HepG2 (cell line): Measurements from ENCODE around the gene CEBPA. TPM values are rescaled to one million over a fixed set of nuclear protein-coding genes. Genes with fewer than 3 reads are reported as not detected.

Experiments
- BHLHE40 ChIP-seq: IDR thresholded peaks from 2 replicates; pipeline ENCODE4 v1.6.1; 2011; ENCODE audit warnings: low read length, improper control_type of control experiment
- HDAC2 ChIP-seq: sonication (generic); formaldehyde crosslinking; IDR thresholded peaks from 2 replicates; pipeline ENCODE4 v1.4.0; 2020; ENCODE audit warnings: missing genetic modification reagents
- KDM3A ChIP-seq: IDR thresholded peaks from 2 replicates; pipeline ENCODE4 v1.6.1; 2018; ENCODE audit warnings: low read depth, missing compliant biosample characterization
- MAFF ChIP-seq: IDR thresholded peaks from 2 replicates; pipeline ENCODE4 v1.6.1; 2011; ENCODE audit warnings: low read depth, low read length, improper control_type of control experiment
- MED13 ChIP-seq: sonication (generic); formaldehyde crosslinking; IDR thresholded peaks from 2 replicates; pipeline ENCODE4 v1.5.0; 2020; ENCODE audit warnings: missing genetic modification reagents
- MTA1 ChIP-seq: sonication (generic); formaldehyde crosslinking; IDR thresholded peaks from 2 replicates; pipeline ENCODE4 v1.4.0; 2020; ENCODE audit warnings: missing genetic modification reagents, mild to moderate bottlenecking, borderline replicate concordance
- MYC ChIP-seq: sonication (generic); formaldehyde crosslinking; IDR thresholded peaks from 2 replicates; pipeline ENCODE4 v1.9.0; 2021; ENCODE audit warnings: missing genetic modification reagents, borderline replicate concordance
- RFX5 ChIP-seq: IDR thresholded peaks from 2 replicates; pipeline ENCODE4 v1.6.1; 2011; ENCODE audit warnings: low read depth, low read length, improper control_type of control experiment
- SATB2 ChIP-seq: sonication (generic); formaldehyde crosslinking; IDR thresholded peaks from 2 replicates; pipeline ENCODE4 v1.5.0; 2020; ENCODE audit warnings: missing genetic modification reagents
- SP140L ChIP-seq: sonication (generic); formaldehyde crosslinking; IDR thresholded peaks from 2 replicates; pipeline ENCODE4 v1.4.0; 2020; ENCODE audit warnings: missing genetic modification reagents, borderline replicate concordance
- THYN1 ChIP-seq: sonication (generic); formaldehyde crosslinking; IDR thresholded peaks from 2 replicates; pipeline ENCODE4 v1.8.1; 2023; ENCODE audit warnings: low read depth, mild to moderate bottlenecking, moderate library complexity, missing genetic modification reagents, borderline replicate concordance
- ZNF12 ChIP-seq: sonication (generic); formaldehyde crosslinking; IDR thresholded peaks from 2 replicates; pipeline ENCODE4 v1.5.0; 2020; ENCODE audit warnings: missing genetic modification reagents
- ZNF136 ChIP-seq: sonication (generic); formaldehyde crosslinking; IDR thresholded peaks from 2 replicates; pipeline ENCODE4 v1.8.1; 2022; ENCODE audit warnings: low read depth, mild to moderate bottlenecking, moderate library complexity, missing genetic modification reagents
- ZSCAN12 ChIP-seq: sonication (generic); formaldehyde crosslinking; IDR thresholded peaks from 2 replicates; pipeline ENCODE4 v1.9.0; 2021; ENCODE audit warnings: mild to moderate bottlenecking, missing genetic modification reagents
- polyA plus RNA-seq, 8 experiments: library from polyadenylated mRNA; depleted of rRNA in 3 of 8; stranded (reverse) in 7 of 8; unstranded in 1 of 8; fragments of >200 nt; fragmentation: Illumina TruSeq in 4 of 8; extraction: Trizol in 4 of 8; gene quantifications; 2 replicates each; pipeline versions ENCODE4 v1.2.1 to v1.2.3, GENCODE V29; 2011 to 2016; ENCODE audit warnings: low read depth in 4 of 8, missing spikeins in 1 of 8, mixed read lengths in 1 of 8; ENCODE audit not compliant: insufficient read depth in 1 of 8
- total RNA-seq, 5 experiments: library from RNA; depleted of rRNA; stranded (reverse); fragments of >200 nt; fragmentation: Illumina TruSeq; extraction: Trizol; gene quantifications; 2 replicates each; pipeline ENCODE4 v1.2.3, GENCODE V29; 2016; ENCODE audit warnings: low read depth in 1 of 5
- TF ChIP-seq, protein P1 (sequence below): sonication (generic); formaldehyde crosslinking; IDR thresholded peaks from 2 replicates; pipeline ENCODE4 v1.4.0; 2020; ENCODE audit warnings: missing genetic modification reagents, borderline replicate concordance
- TF ChIP-seq, protein P2 (sequence below): fragments of 450-650 bp; IDR thresholded peaks from 2 replicates; pipeline ENCODE4 v1.6.1; 2017
- TF ChIP-seq, protein P3 (sequence below): sonication (generic); formaldehyde crosslinking; conservative IDR thresholded peaks from 2 replicates; pipeline ENCODE4 v1.8.0; 2022; ENCODE audit warnings: low read depth, missing genetic modification reagents
- TF ChIP-seq, protein P4 (sequence below): sonication (generic); formaldehyde crosslinking; IDR thresholded peaks from 2 replicates; pipeline ENCODE4 v1.5.1; 2020; ENCODE audit warnings: missing genetic modification reagents, mild to moderate bottlenecking, borderline replicate concordance
- TF ChIP-seq, protein P5 (sequence below): IDR thresholded peaks from 2 replicates; pipeline ENCODE4 v1.6.1; 2018; ENCODE audit warnings: missing genetic modification reagents

CEBPA gene
- total and polyA plus RNA-seq, 2 of the 13 experiments (the other 11 are each of a cell fraction or from before 2014, with no cell fraction given) = 24.8 to 103 TPM

DNA sequence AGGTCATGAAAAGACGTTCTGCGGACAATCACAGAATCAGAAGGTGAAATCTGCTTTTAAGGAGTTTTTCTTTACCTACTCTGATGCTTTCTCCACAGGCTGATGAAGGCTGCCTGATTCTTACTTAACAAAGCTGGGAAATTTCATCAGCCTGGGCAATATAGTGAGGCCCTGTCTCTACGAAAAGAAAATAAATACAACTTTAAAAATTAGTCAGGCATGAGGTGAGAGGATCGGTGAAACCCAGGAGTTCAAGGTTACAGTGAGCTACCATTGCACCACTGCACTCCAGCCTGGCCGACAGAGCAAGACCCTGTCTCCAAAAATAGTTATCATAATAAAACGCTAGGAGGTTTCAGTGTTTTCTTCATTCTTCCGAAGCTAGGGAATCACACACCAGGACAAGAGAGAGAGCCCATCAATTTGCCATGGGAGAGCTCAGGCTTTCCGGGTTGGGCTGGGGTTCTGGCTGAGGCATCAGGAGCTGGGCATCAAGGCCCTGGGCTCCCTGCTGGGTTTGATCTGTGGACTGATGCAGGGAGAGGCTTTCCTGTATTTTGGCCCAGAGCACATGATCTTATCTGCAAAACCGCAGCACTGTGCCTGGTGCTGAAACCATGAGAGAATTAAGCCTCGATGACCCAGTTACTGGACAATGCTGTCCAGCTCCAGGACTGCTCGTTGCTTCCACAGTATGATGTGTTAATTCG, 46.1 kb upstream of the CEBPA start (continued):
- TF ChIP-seq ZNF12 (no peak), MED13 (CRISPR knock-in tag) (no peak), ZNF136 (no peak), MYC (CRISPR knock-in tag) (no peak), BHLHE40 (no peak), ZSCAN12 (no peak), RFX5 (no peak), KDM3A (CRISPR knock-in tag) (no peak), THYN1 (CRISPR knock-in tag) (no peak), HDAC2 (CRISPR knock-in tag) (0 out of 2 replicates have a peak, but pooled peaks have one; percentile 22), SP140L (CRISPR knock-in tag) (no peak), MAFF (no peak), MTA1 (no peak), SATB2 (CRISPR knock-in tag) (no peak)
- TF ChIP-seq, protein P1, sequence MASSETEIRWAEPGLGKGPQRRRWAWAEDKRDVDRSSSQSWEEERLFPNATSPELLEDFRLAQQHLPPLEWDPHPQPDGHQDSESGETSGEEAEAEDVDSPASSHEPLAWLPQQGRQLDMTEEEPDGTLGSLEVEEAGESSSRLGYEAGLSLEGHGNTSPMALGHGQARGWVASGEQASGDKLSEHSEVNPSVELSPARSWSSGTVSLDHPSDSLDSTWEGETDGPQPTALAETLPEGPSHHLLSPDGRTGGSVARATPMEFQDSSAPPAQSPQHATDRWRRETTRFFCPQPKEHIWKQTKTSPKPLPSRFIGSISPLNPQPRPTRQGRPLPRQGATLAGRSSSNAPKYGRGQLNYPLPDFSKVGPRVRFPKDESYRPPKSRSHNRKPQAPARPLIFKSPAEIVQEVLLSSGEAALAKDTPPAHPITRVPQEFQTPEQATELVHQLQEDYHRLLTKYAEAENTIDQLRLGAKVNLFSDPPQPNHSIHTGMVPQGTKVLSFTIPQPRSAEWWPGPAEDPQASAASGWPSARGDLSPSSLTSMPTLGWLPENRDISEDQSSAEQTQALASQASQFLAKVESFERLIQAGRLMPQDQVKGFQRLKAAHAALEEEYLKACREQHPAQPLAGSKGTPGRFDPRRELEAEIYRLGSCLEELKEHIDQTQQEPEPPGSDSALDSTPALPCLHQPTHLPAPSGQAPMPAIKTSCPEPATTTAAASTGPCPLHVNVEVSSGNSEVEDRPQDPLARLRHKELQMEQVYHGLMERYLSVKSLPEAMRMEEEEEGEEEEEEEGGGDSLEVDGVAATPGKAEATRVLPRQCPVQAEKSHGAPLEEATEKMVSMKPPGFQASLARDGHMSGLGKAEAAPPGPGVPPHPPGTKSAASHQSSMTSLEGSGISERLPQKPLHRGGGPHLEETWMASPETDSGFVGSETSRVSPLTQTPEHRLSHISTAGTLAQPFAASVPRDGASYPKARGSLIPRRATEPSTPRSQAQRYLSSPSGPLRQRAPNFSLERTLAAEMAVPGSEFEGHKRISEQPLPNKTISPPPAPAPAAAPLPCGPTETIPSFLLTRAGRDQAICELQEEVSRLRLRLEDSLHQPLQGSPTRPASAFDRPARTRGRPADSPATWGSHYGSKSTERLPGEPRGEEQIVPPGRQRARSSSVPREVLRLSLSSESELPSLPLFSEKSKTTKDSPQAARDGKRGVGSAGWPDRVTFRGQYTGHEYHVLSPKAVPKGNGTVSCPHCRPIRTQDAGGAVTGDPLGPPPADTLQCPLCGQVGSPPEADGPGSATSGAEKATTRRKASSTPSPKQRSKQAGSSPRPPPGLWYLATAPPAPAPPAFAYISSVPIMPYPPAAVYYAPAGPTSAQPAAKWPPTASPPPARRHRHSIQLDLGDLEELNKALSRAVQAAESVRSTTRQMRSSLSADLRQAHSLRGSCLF = no peak
- TF ChIP-seq, protein P2, sequence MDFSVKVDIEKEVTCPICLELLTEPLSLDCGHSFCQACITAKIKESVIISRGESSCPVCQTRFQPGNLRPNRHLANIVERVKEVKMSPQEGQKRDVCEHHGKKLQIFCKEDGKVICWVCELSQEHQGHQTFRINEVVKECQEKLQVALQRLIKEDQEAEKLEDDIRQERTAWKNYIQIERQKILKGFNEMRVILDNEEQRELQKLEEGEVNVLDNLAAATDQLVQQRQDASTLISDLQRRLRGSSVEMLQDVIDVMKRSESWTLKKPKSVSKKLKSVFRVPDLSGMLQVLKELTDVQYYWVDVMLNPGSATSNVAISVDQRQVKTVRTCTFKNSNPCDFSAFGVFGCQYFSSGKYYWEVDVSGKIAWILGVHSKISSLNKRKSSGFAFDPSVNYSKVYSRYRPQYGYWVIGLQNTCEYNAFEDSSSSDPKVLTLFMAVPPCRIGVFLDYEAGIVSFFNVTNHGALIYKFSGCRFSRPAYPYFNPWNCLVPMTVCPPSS = no peak
- TF ChIP-seq, protein P3, sequence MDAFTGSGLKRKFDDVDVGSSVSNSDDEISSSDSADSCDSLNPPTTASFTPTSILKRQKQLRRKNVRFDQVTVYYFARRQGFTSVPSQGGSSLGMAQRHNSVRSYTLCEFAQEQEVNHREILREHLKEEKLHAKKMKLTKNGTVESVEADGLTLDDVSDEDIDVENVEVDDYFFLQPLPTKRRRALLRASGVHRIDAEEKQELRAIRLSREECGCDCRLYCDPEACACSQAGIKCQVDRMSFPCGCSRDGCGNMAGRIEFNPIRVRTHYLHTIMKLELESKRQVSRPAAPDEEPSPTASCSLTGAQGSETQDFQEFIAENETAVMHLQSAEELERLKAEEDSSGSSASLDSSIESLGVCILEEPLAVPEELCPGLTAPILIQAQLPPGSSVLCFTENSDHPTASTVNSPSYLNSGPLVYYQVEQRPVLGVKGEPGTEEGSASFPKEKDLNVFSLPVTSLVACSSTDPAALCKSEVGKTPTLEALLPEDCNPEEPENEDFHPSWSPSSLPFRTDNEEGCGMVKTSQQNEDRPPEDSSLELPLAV (CRISPR knock-in tag) = no peak
- TF ChIP-seq, protein P4, sequence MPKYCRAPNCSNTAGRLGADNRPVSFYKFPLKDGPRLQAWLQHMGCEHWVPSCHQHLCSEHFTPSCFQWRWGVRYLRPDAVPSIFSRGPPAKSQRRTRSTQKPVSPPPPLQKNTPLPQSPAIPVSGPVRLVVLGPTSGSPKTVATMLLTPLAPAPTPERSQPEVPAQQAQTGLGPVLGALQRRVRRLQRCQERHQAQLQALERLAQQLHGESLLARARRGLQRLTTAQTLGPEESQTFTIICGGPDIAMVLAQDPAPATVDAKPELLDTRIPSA (CRISPR knock-in tag) = no peak
- TF ChIP-seq, protein P5, sequence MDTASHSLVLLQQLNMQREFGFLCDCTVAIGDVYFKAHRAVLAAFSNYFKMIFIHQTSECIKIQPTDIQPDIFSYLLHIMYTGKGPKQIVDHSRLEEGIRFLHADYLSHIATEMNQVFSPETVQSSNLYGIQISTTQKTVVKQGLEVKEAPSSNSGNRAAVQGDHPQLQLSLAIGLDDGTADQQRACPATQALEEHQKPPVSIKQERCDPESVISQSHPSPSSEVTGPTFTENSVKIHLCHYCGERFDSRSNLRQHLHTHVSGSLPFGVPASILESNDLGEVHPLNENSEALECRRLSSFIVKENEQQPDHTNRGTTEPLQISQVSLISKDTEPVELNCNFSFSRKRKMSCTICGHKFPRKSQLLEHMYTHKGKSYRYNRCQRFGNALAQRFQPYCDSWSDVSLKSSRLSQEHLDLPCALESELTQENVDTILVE = peak; percentile 58
